HepG2 (cell line): ENCODE data around the gene ATP2B3. TPM values are rescaled to one million over a fixed set of nuclear protein-coding genes. Genes with fewer than 3 reads are reported as not detected.

Experiments
- CBX2 ChIP-seq, 2 experiments: fragments of 200-600 bp in 1 of 2; sonication (generic); formaldehyde crosslinking in 1 of 2; IDR thresholded peaks; 2 replicates each; pipeline versions ENCODE4 v1.7.0 to v1.8.1; 2018 to 2022; ENCODE audit warnings: low read depth in 2 of 2, low read length in 1 of 2, mild to moderate bottlenecking in 1 of 2, missing genetic modification reagents in 1 of 2
- CBX5 ChIP-seq: sonication (generic); formaldehyde crosslinking; IDR thresholded peaks from 2 replicates; pipeline ENCODE4 v1.4.0; 2020; ENCODE audit warnings: missing genetic modification reagents, borderline replicate concordance
- CCDC6 ChIP-seq: sonication (generic); formaldehyde crosslinking; IDR thresholded peaks from 2 replicates; pipeline ENCODE4 v1.8.1; 2022; ENCODE audit warnings: mild to moderate bottlenecking, missing genetic modification reagents, moderate library complexity
- CTCF ChIP-seq: sonication (generic); formaldehyde crosslinking; IDR thresholded peaks from 2 replicates; pipeline ENCODE4 v1.5.0; 2020; ENCODE audit warnings: mild to moderate bottlenecking, missing genetic modification reagents, moderate library complexity
- KDM2A ChIP-seq: sonication (generic); formaldehyde crosslinking; IDR thresholded peaks from 2 replicates; pipeline ENCODE4 v1.4.0; 2020; ENCODE audit warnings: low read depth, missing genetic modification reagents, borderline replicate concordance
- MBD4 ChIP-seq: IDR thresholded peaks from 2 replicates; pipeline ENCODE4 v1.6.1; 2012; ENCODE audit warnings: low read length, inconsistent platforms, borderline replicate concordance
- MED8 ChIP-seq: sonication (generic); formaldehyde crosslinking; IDR thresholded peaks from 2 replicates; pipeline ENCODE4 v1.8.1; 2023; ENCODE audit warnings: mild to moderate bottlenecking, missing genetic modification reagents; ENCODE audit not compliant: insufficient replicate concordance
- MTA1 ChIP-seq: sonication (generic); formaldehyde crosslinking; IDR thresholded peaks from 2 replicates; pipeline ENCODE4 v1.4.0; 2020; ENCODE audit warnings: missing genetic modification reagents, mild to moderate bottlenecking, borderline replicate concordance
- MXD3 ChIP-seq: IDR thresholded peaks from 2 replicates; pipeline ENCODE4 v1.6.1; 2016; ENCODE audit warnings: mild to moderate bottlenecking, missing biosample characterization, missing genetic modification reagents
- NR2F6 ChIP-seq, 2 experiments: IDR thresholded peaks; 2 replicates each; pipeline ENCODE4 v1.6.1; 2016; ENCODE audit warnings: antibody characterized with exemption in 1 of 2, mild to moderate bottlenecking in 1 of 2
- PATZ1 ChIP-seq: sonication (generic); formaldehyde crosslinking; IDR thresholded peaks from 2 replicates; pipeline ENCODE4 v1.4.0; 2020; ENCODE audit warnings: missing genetic modification reagents
- RBFOX2 ChIP-seq: fragments of 200-400 bp; formaldehyde crosslinking; IDR thresholded peaks from 2 replicates; pipeline ENCODE4 v1.6.1; 2017; ENCODE audit warnings: low read depth, mild to moderate bottlenecking, low read length
- SRY ChIP-seq: sonication (generic); formaldehyde crosslinking; IDR thresholded peaks from 2 replicates; pipeline ENCODE4 v1.8.0; 2022; ENCODE audit warnings: mild to moderate bottlenecking, missing genetic modification reagents
- SUZ12 ChIP-seq: fragments of 150-350 bp; IDR thresholded peaks from 2 replicates; pipeline ENCODE4 v1.6.1; 2014; ENCODE audit warnings: low read depth, low read length
- ZNF234 ChIP-seq: sonication (generic); formaldehyde crosslinking; conservative IDR thresholded peaks from 2 replicates; pipeline ENCODE4 v1.5.1; 2020; ENCODE audit warnings: mild to moderate bottlenecking, missing genetic modification reagents
- ZNF343 ChIP-seq: sonication (generic); formaldehyde crosslinking; IDR thresholded peaks from 2 replicates; pipeline ENCODE4 v1.4.0; 2020; ENCODE audit warnings: mild to moderate bottlenecking, missing genetic modification reagents
- ZNF557 ChIP-seq: sonication (generic); formaldehyde crosslinking; IDR thresholded peaks from 2 replicates; pipeline ENCODE4 v1.4.0; 2020; ENCODE audit warnings: missing genetic modification reagents
- ZNF639 ChIP-seq: conservative IDR thresholded peaks from 2 replicates; pipeline ENCODE4 v1.6.1; 2018; ENCODE audit warnings: missing genetic modification reagents
- ZNF75D ChIP-seq: sonication (generic); formaldehyde crosslinking; IDR thresholded peaks from 2 replicates; pipeline ENCODE4 v1.8.1; 2023; ENCODE audit warnings: missing genetic modification reagents, mild to moderate bottlenecking, borderline replicate concordance
- ZNF772 ChIP-seq: sonication (generic); formaldehyde crosslinking; IDR thresholded peaks from 2 replicates; pipeline ENCODE4 v1.5.0; 2020; ENCODE audit warnings: mild to moderate bottlenecking, missing genetic modification reagents
- polyA plus RNA-seq, 8 experiments: library from polyadenylated mRNA; depleted of rRNA in 3 of 8; stranded (reverse) in 7 of 8; unstranded in 1 of 8; fragments of >200 nt; fragmentation: Illumina TruSeq in 4 of 8; extraction: Trizol in 4 of 8; gene quantifications; 2 replicates each; pipeline versions ENCODE4 v1.2.1 to v1.2.3, GENCODE V29; 2011 to 2016; ENCODE audit warnings: low read depth in 4 of 8, missing spikeins in 1 of 8, mixed read lengths in 1 of 8; ENCODE audit not compliant: insufficient read depth in 1 of 8
- total RNA-seq, 5 experiments: library from RNA; depleted of rRNA; stranded (reverse); fragments of >200 nt; fragmentation: Illumina TruSeq; extraction: Trizol; gene quantifications; 2 replicates each; pipeline ENCODE4 v1.2.3, GENCODE V29; 2016; ENCODE audit warnings: low read depth in 1 of 5

ATP2B3 gene
- total and polyA plus RNA-seq, 2 of the 13 experiments (the other 11 are each of a cell fraction or from before 2014, with no cell fraction given), result not detected

- TF ChIP-seq ZNF234 (CRISPR knock-in tag) (no peak), ZNF557 (CRISPR knock-in tag) (no peak), ZNF772 (CRISPR knock-in tag) (0 out of 2 replicates have a peak, but pooled peaks have one; percentile 41), CBX5 (CRISPR knock-in tag) (0 out of 2 replicates have a peak, but pooled peaks have one; percentile 13), CBX2 (IDR thresholded peaks at IDR 0.05; ENCODE audit: low read depth, low read length) (no peak), CBX2 (CRISPR knock-in tag; IDR thresholded peaks at IDR 0.05; ENCODE audit: low read depth) (no peak), MXD3 (CRISPR knock-in tag) (0 out of 2 replicates have a peak, but pooled peaks have one; percentile 19), CCDC6 (no peak), ZNF75D (CRISPR knock-in tag) (no peak), SRY (CRISPR knock-in tag) (no peak), NR2F6 (IDR thresholded peaks at IDR 0.05) (peak; percentile 84), NR2F6 (CRISPR knock-in tag; IDR thresholded peaks at IDR 0.05) (no peak; the same call in 1 of the 2 replicates), MTA1 (CRISPR knock-in tag) (no peak), CTCF (CRISPR knock-in tag) (no peak), ZNF343 (CRISPR knock-in tag) (peak; percentile 67; the same call in 1 of the 2 replicates), SUZ12 (no peak), KDM2A (CRISPR knock-in tag) (peak; percentile 35; the same call in 1 of the 2 replicates), MED8 (CRISPR knock-in tag) (peak; percentile 51), MBD4 (no peak), RBFOX2 (peak; percentile 12), PATZ1 (CRISPR knock-in tag) (peak; percentile 83), ZNF639 (CRISPR knock-in tag) (no peak)
Observed at GRCh38 chrX:153624196-153625091, 107.0 kb downstream of the ATP2B3 start (continued).
